ENCODE data around the gene NOSTRIN.

GRCh38 chr2:168835969-168836368, 33.5 kb downstream of the NOSTRIN start:
- no peak for TF ChIP-seq ZNF274 (IDR thresholded peaks at IDR 0.05; ENCODE audit: low read depth, low read length)
- no peak for TF ChIP-seq YY1 (IDR thresholded peaks at IDR 0.05; ENCODE audit: insufficient read depth, insufficient read length)

All from NT2/D1 (cell line).